HepG2 (cell line): Measurements from ENCODE around the gene FAM168A. TPM values are rescaled to one million over a fixed set of nuclear protein-coding genes. Genes with fewer than 3 reads are reported as not detected.

Source experiments
- ATAC-seq: fragments of 200-7000 bp; cut with Tn5 transposase; 3 replicates; pipeline ENCODE4 v1.9.1; 2020; ENCODE audit warnings: mild to moderate bottlenecking, moderate library complexity
- BruUV-seq: library from RNA; stranded (reverse); fragments of 400-500 nt; replicated peaks from 2 replicates; lab custom pipeline; 2021; lab: Mats Ljungman, UMichigan
- CTCF ChIA-PET: fragments of 300-600 bp; formaldehyde crosslinking; extraction: SDS; loops from one replicate; lab custom pipeline; 2021; ENCODE audit warnings: low total read pairs, inconsistent platforms, low intra/inter-chr PET ratio; lab: Yijun Ruan, JAX
- POLR2A ChIA-PET: fragments of 350-600 bp; sonication (Branson Sonifier 250); formaldehyde crosslinking; loops from one replicate; lab custom pipeline; 2020; ENCODE audit warnings: antibody characterized with exemption, inconsistent platforms; lab: Yijun Ruan, JAX
- DNase-seq: peaks from one replicate; pipeline ENCODE4 v3.0.0-alpha.2; 2015; ENCODE audit warnings: low spot score
- FAIRE-seq: peaks from 3 replicates; lab custom pipeline; 2011; peaks lifted over from hg19 to GRCh38; lab: Jason Lieb, UNC
- H2AFZ ChIP-seq: one replicate; pipeline ENCODE4 v1.6.1; 2011; ENCODE audit warnings: low read length, inconsistent platforms
- H3K27ac ChIP-seq: fragments of 300-600 bp; 3 replicates; pipeline ENCODE4 v1.8.0; 2011; ENCODE audit warnings: mixed run types, mild to moderate bottlenecking, mixed read lengths, low read length, inconsistent platforms; ENCODE audit not compliant: insufficient read depth; ENCODE audit errors: extremely low read length
- H3K27me3 ChIP-seq, 2 experiments: fragments of 200-600 bp in 1 of 2; 2 replicates in 1 of 2; 3 replicates in 1 of 2; pipeline versions ENCODE4 v1.6.0 to v1.8.0; 2011; ENCODE audit warnings: low read length in 2 of 2, mild to moderate bottlenecking in 2 of 2, moderate library complexity in 2 of 2, inconsistent platforms in 1 of 2; ENCODE audit not compliant: insufficient read depth in 2 of 2, control insufficient read depth in 1 of 2
- H3K36me3 ChIP-seq, 2 experiments: fragments of 200-600 bp in 1 of 2; replicated peaks in 1 of 2; 2 replicates in 1 of 2; 3 replicates in 1 of 2; pipeline versions ENCODE4 v1.5.1 to v1.8.0; 2011; ENCODE audit warnings: low read length in 2 of 2, inconsistent platforms in 1 of 2; ENCODE audit not compliant: insufficient read depth in 2 of 2, control insufficient read depth in 1 of 2
- H3K4me1 ChIP-seq: 2 replicates; pipeline ENCODE4 v1.5.1; 2012; ENCODE audit warnings: low read length, inconsistent platforms; ENCODE audit not compliant: insufficient read depth
- H3K4me2 ChIP-seq: 2 replicates; pipeline ENCODE4 v1.6.0; 2011; ENCODE audit warnings: low read depth, low read length, inconsistent platforms
- H3K4me3 ChIP-seq, 3 experiments: fragments of 200-600 bp in 1 of 3; sonication (generic), shearing (Covaris generic) in 1 of 3; replicated peaks in 1 of 3; 2 replicates each; pipeline ENCODE4 v1.5.1; 2011 to 2016; ENCODE audit warnings: low read length in 3 of 3, inconsistent platforms in 2 of 3, low read depth in 2 of 3, mild to moderate bottlenecking in 2 of 3, control low read depth in 1 of 3, mixed read lengths in 1 of 3; ENCODE audit not compliant: insufficient read depth in 1 of 3
- H3K79me2 ChIP-seq: one replicate; pipeline ENCODE4 v1.6.1; 2011; ENCODE audit warnings: low read length, inconsistent platforms; ENCODE audit not compliant: insufficient read depth
- H3K9ac ChIP-seq: 2 replicates; pipeline ENCODE4 v1.6.0; 2011; ENCODE audit warnings: mild to moderate bottlenecking, low read depth, low read length, inconsistent platforms; ENCODE audit not compliant: insufficient read depth
- H3K9me3 ChIP-seq: 2 replicates; pipeline ENCODE4 v1.5.1; 2012; ENCODE audit warnings: mild to moderate bottlenecking, low read length
- H4K20me1 ChIP-seq: 2 replicates; pipeline ENCODE4 v1.6.0; 2011; ENCODE audit warnings: inconsistent platforms, mild to moderate bottlenecking, low read length, moderate library complexity; ENCODE audit not compliant: insufficient read depth
- CBX5 ChIP-seq: sonication (generic); formaldehyde crosslinking; IDR thresholded peaks from 2 replicates; pipeline ENCODE4 v1.4.0; 2020; ENCODE audit warnings: missing genetic modification reagents, borderline replicate concordance
- FOXK2 ChIP-seq: fragments of 450-650 bp; IDR thresholded peaks from 2 replicates; pipeline ENCODE4 v1.6.1; 2016
- MBNL3 ChIP-seq: fragments of 250-450 bp; sonication (Bioruptor Pico); conservative IDR thresholded peaks from 2 replicates; pipeline ENCODE4 v1.8.0; 2022; ENCODE audit warnings: mild to moderate bottlenecking, inconsistent platforms
- NAIF1 ChIP-seq: sonication (generic); formaldehyde crosslinking; IDR thresholded peaks from 2 replicates; pipeline ENCODE4 v1.5.0; 2020; ENCODE audit warnings: mild to moderate bottlenecking, missing genetic modification reagents, borderline replicate concordance
- REL ChIP-seq: sonication (generic); formaldehyde crosslinking; conservative IDR thresholded peaks from 2 replicates; pipeline ENCODE4 v1.8.0; 2022; ENCODE audit warnings: mild to moderate bottlenecking, missing genetic modification reagents, moderate library complexity
- TCF12 ChIP-seq, 2 experiments: fragments of 450-650 bp in 1 of 2; sonication (generic) in 1 of 2; formaldehyde crosslinking in 1 of 2; IDR thresholded peaks; 2 replicates each; pipeline versions ENCODE4 v1.6.1 to v1.8.0; 2017 to 2022; ENCODE audit warnings: antibody characterized with exemption in 1 of 2, mild to moderate bottlenecking in 1 of 2, missing genetic modification reagents in 1 of 2, moderate library complexity in 1 of 2
- ZFP90 ChIP-seq: sonication (generic); formaldehyde crosslinking; IDR thresholded peaks from 2 replicates; pipeline ENCODE4 v1.8.0; 2022; ENCODE audit warnings: missing genetic modification reagents, mild to moderate bottlenecking, inconsistent platforms, borderline replicate concordance
- ZNF253 ChIP-seq: sonication (generic); formaldehyde crosslinking; IDR thresholded peaks from 2 replicates; pipeline ENCODE4 v1.8.0; 2022; ENCODE audit warnings: mild to moderate bottlenecking, missing genetic modification reagents, borderline replicate concordance
- ZNF292 ChIP-seq: sonication (generic); formaldehyde crosslinking; IDR thresholded peaks from 2 replicates; pipeline ENCODE4 v1.8.1; 2022; ENCODE audit warnings: mild to moderate bottlenecking, low read depth, missing genetic modification reagents, borderline replicate concordance
- ZNF670 ChIP-seq: sonication (generic); formaldehyde crosslinking; IDR thresholded peaks from 2 replicates; pipeline ENCODE4 v1.8.0; 2022; ENCODE audit warnings: mild to moderate bottlenecking, missing genetic modification reagents, borderline replicate concordance
- ZNF883 ChIP-seq: sonication (generic); formaldehyde crosslinking; IDR thresholded peaks from 2 replicates; pipeline ENCODE4 v1.5.1; 2020; ENCODE audit warnings: mild to moderate bottlenecking, missing genetic modification reagents; ENCODE audit errors: not compliant biosample characterization
- WGBS: methylation state at CpG from one replicate; pipeline ENCODE4 v1.1.6; 2017; ENCODE audit warnings: low lambda C conversion rate; 5-methylcytosine and 5-hydroxymethylcytosine counted together
- in situ Hi-C: cut with HindIII; loops from 2 replicates; pipeline ENCODE4 v1.10.0; 2017; ENCODE audit warnings: low pct_unique_long_range_greater_than_20kb; ENCODE audit not compliant: extremely low pct_ligation_motif_present
- intact Hi-C: fragments of 100-400 bp; cut with micrococcal nuclease; formaldehyde crosslinking; loops from one replicate; pipeline ENCODE4 v1.10.0; 2022; ENCODE audit not compliant: unreplicated experiment
- polyA plus RNA-seq, 8 experiments: library from polyadenylated mRNA; depleted of rRNA in 3 of 8; stranded (reverse) in 7 of 8; unstranded in 1 of 8; fragments of >200 nt; fragmentation: Illumina TruSeq in 4 of 8; extraction: Trizol in 4 of 8; gene quantifications; 2 replicates each; pipeline versions ENCODE4 v1.2.1 to v1.2.3, GENCODE V29; 2011 to 2016; ENCODE audit warnings: low read depth in 4 of 8, missing spikeins in 1 of 8, mixed read lengths in 1 of 8; ENCODE audit not compliant: insufficient read depth in 1 of 8
- total RNA-seq, 5 experiments: library from RNA; depleted of rRNA; stranded (reverse); fragments of >200 nt; fragmentation: Illumina TruSeq; extraction: Trizol; gene quantifications; 2 replicates each; pipeline ENCODE4 v1.2.3, GENCODE V29; 2016; ENCODE audit warnings: low read depth in 1 of 5
- TF ChIP-seq, protein P1 (sequence below): sonication (generic); formaldehyde crosslinking; IDR thresholded peaks from 2 replicates; pipeline ENCODE4 v1.4.0; 2020; ENCODE audit warnings: missing genetic modification reagents, borderline replicate concordance

The FAM168A gene
- total and polyA plus RNA-seq, 2 of the 13 experiments (the other 11 are each of a cell fraction or from before 2014, with no cell fraction given): 13.9 to 15.8 TPM

DNA sequence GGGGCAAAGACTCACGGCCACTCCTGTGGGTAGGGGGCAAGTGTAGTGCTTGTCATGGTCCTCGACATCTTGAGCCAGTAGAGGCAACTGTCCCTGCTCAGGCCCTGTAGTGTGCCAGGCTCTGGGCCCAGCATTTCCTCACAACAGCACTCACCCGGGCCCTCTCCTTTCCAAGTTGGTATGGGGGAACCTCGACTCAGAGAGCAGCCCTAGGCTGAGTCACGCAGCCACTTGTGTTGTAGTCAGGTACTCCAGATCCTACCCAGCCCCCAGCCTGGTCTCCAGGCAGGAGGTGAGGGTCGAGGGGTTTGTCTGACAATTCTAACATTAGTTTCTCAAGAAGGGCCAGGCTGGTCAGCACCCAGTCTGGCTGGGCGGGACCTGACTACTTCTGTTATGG, 217.6 kb downstream of the FAM168A start:
- FAIRE-seq (no peak), ATAC-seq (no peak), DNase-seq (no peak)
- no peaks in the 10 kb centered on the region; a peak in 1 of 5 replicates for H3K27me3 ChIP-seq
- no peaks in the 10 kb centered on the region for H4K20me1 ChIP-seq
- H3K27ac ChIP-seq: no peak overlapping the region
- H3K4me1 ChIP-seq: peaks cover 31% of the 10 kb centered on the region
- no peak overlapping the region for H3K4me2 ChIP-seq
- WGBS: 95% methylated on average over 4 of the region's 7 CpGs
- in situ Hi-C loops (no loop called here), intact Hi-C loops (no loop called here)
- no peak overlapping the region for H3K4me3 ChIP-seq
- H3K9ac ChIP-seq: no peak overlapping the region
- no peak overlapping the region for H2AFZ ChIP-seq
- no peaks in the 10 kb centered on the region for H3K36me3 ChIP-seq
- H3K79me2 ChIP-seq: peaks cover 23% of the 10 kb centered on the region
- POLR2A ChIA-PET: no interaction called here
- CTCF ChIA-PET: no interaction called here
- H3K9me3 ChIP-seq: no peaks in the 10 kb centered on the region
- BruUV-seq: no TSS peak
- no peak for TF ChIP-seq FOXK2
- no peak for TF ChIP-seq NAIF1
- no peak for TF ChIP-seq CBX5 (CRISPR knock-in tag)
- TF ChIP-seq ZNF883 (CRISPR knock-in tag): no peak
- TF ChIP-seq REL: no peak
- TF ChIP-seq ZNF253 (CRISPR knock-in tag): no peak
- no peak for TF ChIP-seq ZFP90 (CRISPR knock-in tag)
- no peak for TF ChIP-seq TCF12 (IDR thresholded peaks at IDR 0.05)
- no peak for TF ChIP-seq TCF12 (CRISPR knock-in tag; IDR thresholded peaks at IDR 0.05)
- TF ChIP-seq ZNF292 (CRISPR knock-in tag): no peak
- TF ChIP-seq, protein P1, sequence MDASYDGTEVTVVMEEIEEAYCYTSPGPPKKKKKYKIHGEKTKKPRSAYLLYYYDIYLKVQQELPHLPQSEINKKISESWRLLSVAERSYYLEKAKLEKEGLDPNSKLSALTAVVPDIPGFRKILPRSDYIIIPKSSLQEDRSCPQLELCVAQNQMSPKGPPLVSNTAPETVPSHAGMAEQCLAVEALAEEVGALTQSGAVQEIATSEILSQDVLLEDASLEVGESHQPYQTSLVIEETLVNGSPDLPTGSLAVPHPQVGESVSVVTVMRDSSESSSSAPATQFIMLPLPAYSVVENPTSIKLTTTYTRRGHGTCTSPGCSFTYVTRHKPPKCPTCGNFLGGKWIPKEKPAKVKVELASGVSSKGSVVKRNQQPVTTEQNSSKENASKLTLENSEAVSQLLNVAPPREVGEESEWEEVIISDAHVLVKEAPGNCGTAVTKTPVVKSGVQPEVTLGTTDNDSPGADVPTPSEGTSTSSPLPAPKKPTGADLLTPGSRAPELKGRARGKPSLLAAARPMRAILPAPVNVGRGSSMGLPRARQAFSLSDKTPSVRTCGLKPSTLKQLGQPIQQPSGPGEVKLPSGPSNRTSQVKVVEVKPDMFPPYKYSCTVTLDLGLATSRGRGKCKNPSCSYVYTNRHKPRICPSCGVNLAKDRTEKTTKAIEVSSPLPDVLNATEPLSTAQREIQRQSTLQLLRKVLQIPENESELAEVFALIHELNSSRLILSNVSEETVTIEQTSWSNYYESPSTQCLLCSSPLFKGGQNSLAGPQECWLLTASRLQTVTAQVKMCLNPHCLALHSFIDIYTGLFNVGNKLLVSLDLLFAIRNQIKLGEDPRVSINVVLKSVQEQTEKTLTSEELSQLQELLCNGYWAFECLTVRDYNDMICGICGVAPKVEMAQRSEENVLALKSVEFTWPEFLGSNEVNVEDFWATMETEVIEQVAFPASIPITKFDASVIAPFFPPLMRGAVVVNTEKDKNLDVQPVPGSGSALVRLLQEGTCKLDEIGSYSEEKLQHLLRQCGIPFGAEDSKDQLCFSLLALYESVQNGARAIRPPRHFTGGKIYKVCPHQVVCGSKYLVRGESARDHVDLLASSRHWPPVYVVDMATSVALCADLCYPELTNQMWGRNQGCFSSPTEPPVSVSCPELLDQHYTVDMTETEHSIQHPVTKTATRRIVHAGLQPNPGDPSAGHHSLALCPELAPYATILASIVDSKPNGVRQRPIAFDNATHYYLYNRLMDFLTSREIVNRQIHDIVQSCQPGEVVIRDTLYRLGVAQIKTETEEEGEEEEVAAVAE (CRISPR knock-in tag): no peak
- TF ChIP-seq MBNL3: no peak
- TF ChIP-seq ZNF670 (CRISPR knock-in tag): no peak
